KMS-11 (cell line): ENCODE data around the gene STAP1.

Experiments used
- H2AFZ ChIP-seq: fragments of 200-600 bp; sonication (generic); 2 replicates; pipeline ENCODE4 v1.6.1; 2016; ENCODE audit warnings: antibody characterized with exemption, mixed run types, low read depth
- H3K27ac ChIP-seq: fragments of 200-600 bp; sonication (generic); 2 replicates; pipeline ENCODE4 v1.6.1; 2016; ENCODE audit warnings: mild to moderate bottlenecking, mixed run types
- H3K27me3 ChIP-seq: fragments of 200-600 bp; sonication (generic); 2 replicates; pipeline ENCODE4 v1.6.1; 2017; ENCODE audit warnings: mild to moderate bottlenecking, low read depth, mixed run types, moderate library complexity; ENCODE audit not compliant: insufficient read depth
- H3K36me3 ChIP-seq: fragments of 200-600 bp; sonication (generic); 2 replicates; pipeline ENCODE4 v1.6.1; 2017; ENCODE audit warnings: mild to moderate bottlenecking, mixed run types; ENCODE audit not compliant: insufficient read depth
- H3K4me1 ChIP-seq: fragments of 200-600 bp; sonication (generic); 2 replicates; pipeline ENCODE4 v1.6.1; 2016; ENCODE audit warnings: mild to moderate bottlenecking, low read depth, mixed run types; ENCODE audit not compliant: poor library complexity, severe bottlenecking
- H3K4me2 ChIP-seq: fragments of 200-600 bp; sonication (generic); 2 replicates; pipeline ENCODE4 v1.7.0; 2016; ENCODE audit warnings: mild to moderate bottlenecking, mixed run types
- H3K4me3 ChIP-seq: fragments of 200-600 bp; sonication (generic); IDR thresholded peaks from 2 replicates; pipeline ENCODE4 v1.6.1; 2017; ENCODE audit warnings: low read depth, low read length, mixed read lengths; ENCODE audit not compliant: insufficient read depth
- H3K79me2 ChIP-seq: fragments of 200-600 bp; sonication (generic); 2 replicates; pipeline ENCODE4 v1.6.1; 2016; ENCODE audit warnings: low read depth, mixed run types; ENCODE audit not compliant: insufficient read depth
- H3K9ac ChIP-seq: fragments of 200-600 bp; sonication (generic); 2 replicates; pipeline ENCODE4 v1.6.1; 2016; ENCODE audit warnings: mild to moderate bottlenecking, mixed run types
- H4K20me1 ChIP-seq: fragments of 200-600 bp; sonication (generic); 2 replicates; pipeline ENCODE4 v1.6.1; 2016; ENCODE audit warnings: mild to moderate bottlenecking, mixed run types; ENCODE audit not compliant: insufficient read depth
- TF ChIP-seq, protein P1 (sequence below): fragments of 200-600 bp; sonication (generic); conservative IDR thresholded peaks from 2 replicates; pipeline ENCODE4 v1.6.1; 2017; ENCODE audit warnings: low read depth, mild to moderate bottlenecking, antibody characterized with exemption, low read length, moderate library complexity, mixed read lengths

The STAP1 gene

GRCh38 chr4:67603310-67604028, 44.9 kb downstream of the STAP1 start:
- no peak overlapping the region for H3K4me2 ChIP-seq
- H3K4me1 ChIP-seq, result peaks cover 14% of the 10 kb centered on the region
- no peak overlapping the region for H3K27ac ChIP-seq
- no peaks in the 10 kb centered on the region for H3K79me2 ChIP-seq
- no peaks in the 10 kb centered on the region for H3K27me3 ChIP-seq
- H3K36me3 ChIP-seq, result no peaks in the 10 kb centered on the region
- H4K20me1 ChIP-seq, result no peaks in the 10 kb centered on the region
- no peak overlapping the region for H2AFZ ChIP-seq
- TF ChIP-seq, protein P1, sequence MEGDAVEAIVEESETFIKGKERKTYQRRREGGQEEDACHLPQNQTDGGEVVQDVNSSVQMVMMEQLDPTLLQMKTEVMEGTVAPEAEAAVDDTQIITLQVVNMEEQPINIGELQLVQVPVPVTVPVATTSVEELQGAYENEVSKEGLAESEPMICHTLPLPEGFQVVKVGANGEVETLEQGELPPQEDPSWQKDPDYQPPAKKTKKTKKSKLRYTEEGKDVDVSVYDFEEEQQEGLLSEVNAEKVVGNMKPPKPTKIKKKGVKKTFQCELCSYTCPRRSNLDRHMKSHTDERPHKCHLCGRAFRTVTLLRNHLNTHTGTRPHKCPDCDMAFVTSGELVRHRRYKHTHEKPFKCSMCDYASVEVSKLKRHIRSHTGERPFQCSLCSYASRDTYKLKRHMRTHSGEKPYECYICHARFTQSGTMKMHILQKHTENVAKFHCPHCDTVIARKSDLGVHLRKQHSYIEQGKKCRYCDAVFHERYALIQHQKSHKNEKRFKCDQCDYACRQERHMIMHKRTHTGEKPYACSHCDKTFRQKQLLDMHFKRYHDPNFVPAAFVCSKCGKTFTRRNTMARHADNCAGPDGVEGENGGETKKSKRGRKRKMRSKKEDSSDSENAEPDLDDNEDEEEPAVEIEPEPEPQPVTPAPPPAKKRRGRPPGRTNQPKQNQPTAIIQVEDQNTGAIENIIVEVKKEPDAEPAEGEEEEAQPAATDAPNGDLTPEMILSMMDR, result no peak
- no peak overlapping the region for H3K9ac ChIP-seq
- H3K4me3 ChIP-seq, result no peak overlapping the region

- Histone ChIP-seq H3K27me3 (no peaks in the 10 kb centered on the region), H4K20me1 (no peaks in the 10 kb centered on the region), H3K27ac (no peak overlapping the region), H3K4me2 (no peak overlapping the region), H3K79me2 (no peaks in the 10 kb centered on the region), H3K4me3 (no peak overlapping the region), H3K36me3 (no peaks in the 10 kb centered on the region), H2AFZ (no peak overlapping the region), H3K9ac (no peak overlapping the region), H3K4me1 (peaks cover 18% of the 10 kb centered on the region)
- TF ChIP-seq, protein P1, result no peak
These were observed 45.5 kb downstream of the STAP1 start for GRCh38 chr4:67604029-67604381.

DNA sequence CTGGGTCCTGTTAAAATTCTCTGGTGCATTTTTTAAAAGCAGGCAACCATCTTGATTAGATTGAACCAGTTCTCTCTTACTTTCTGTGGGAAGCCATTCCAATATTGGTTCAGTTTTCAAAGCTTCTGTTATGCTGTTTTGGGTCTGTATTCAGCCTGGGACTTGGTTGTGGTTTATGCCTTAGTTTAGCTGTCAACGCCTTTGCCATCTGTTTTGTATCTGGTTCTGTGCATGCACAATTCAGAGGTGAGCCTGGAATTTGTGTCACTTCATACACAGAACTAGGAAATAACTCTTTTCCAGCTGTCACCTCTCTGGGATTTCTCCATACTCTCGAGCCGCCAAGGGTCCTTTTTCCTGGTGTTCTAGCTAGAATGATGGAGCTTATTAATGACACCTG, 46.2 kb downstream of the STAP1 start:
- TF ChIP-seq, protein P1, result no peak
- H3K9ac ChIP-seq, result no peak overlapping the region
- H2AFZ ChIP-seq, result no peak overlapping the region
- no peak overlapping the region for H3K4me3 ChIP-seq
- no peaks in the 10 kb centered on the region for H3K36me3 ChIP-seq
- peaks cover 21% of the 10 kb centered on the region for H3K4me1 ChIP-seq
- no peaks in the 10 kb centered on the region for H4K20me1 ChIP-seq
- H3K79me2 ChIP-seq, result no peaks in the 10 kb centered on the region
- no peak overlapping the region for H3K4me2 ChIP-seq
- no peaks in the 10 kb centered on the region for H3K27me3 ChIP-seq
- no peak overlapping the region for H3K27ac ChIP-seq

- TF ChIP-seq, protein P1, result no peak
- peak overlapping the region; percentile 71 for H3K27ac ChIP-seq
- peak overlapping the region; percentile 55 for H3K4me2 ChIP-seq
These were observed 49.5 kb downstream of the STAP1 start for GRCh38 chr4:67608027-67608426.

More at GRCh38 chr4:67608027-67608426, 49.5 kb downstream of the STAP1 start:
- no peaks in the 10 kb centered on the region for H3K27me3 ChIP-seq
- peak overlapping the region; percentile 23; the same call in 1 of the 2 replicates for H2AFZ ChIP-seq
- H3K4me1 ChIP-seq, result peaks cover 25% of the 10 kb centered on the region
- peak overlapping the region; percentile 54 for H3K9ac ChIP-seq
- H4K20me1 ChIP-seq, result no peaks in the 10 kb centered on the region
- peak overlapping the region; percentile 71 for H3K4me3 ChIP-seq
- no peaks in the 10 kb centered on the region for H3K36me3 ChIP-seq
- H3K79me2 ChIP-seq, result no peaks in the 10 kb centered on the region
